GM10847 (cell line): Measurements from ENCODE around the gene NANS.

Experiments used
- POLR2A ChIP-seq: IDR thresholded peaks from 2 replicates; pipeline ENCODE4 v1.6.1; 2011; ENCODE audit not compliant: insufficient read length; ENCODE audit errors: extremely low read depth

NANS gene

DNA sequence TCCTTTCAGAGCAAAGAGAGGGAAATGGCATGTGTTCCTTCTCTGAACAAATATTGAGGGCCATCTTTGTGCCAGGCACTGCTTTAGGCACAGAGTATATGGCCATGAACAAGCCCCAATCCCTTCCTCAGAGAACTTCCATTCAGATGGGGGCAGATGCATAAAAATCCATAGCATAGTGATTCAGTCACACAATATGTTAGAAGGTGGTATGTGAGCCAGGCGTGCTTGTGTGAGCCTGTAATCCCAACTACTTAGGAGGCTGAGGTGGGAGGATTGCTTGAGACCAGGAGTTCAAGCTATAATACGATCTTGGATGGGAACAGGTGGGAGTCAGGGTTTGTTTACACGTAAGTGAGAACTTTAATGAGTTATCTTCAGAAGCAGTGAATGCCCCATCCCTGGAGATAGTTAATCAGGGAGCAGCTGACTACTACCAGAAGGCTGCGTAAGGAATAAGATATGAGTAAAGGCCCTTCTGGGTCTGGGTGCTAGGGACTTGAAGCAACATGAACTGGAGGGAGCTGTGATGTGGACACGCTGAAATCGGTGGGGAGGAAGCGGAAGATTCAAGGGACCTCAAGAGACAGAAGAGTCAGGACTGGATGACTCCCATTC lies 27.1 kb downstream of the NANS start:
- no peak for TF ChIP-seq POLR2A

DNA sequence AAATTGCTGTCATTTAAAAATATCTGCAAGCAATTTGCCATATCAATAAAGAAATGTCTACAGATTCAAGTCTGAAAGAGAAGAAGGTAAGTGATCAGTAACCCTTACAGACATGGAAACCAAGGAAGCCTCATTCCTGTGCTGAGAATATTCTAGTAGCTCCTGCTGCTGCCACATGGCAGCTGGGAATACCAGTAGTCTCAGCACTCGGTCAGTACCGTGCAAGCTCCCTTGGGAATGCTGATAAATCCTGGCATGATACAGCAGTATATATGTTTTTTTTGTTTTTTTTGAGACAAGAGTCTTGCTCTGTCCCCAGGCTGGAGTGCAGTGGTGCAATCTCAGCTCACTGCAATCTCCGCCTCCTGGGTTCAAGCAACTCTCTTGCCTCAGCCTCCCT lies 27.9 kb downstream of the NANS start:
- TF ChIP-seq POLR2A = no peak

DNA sequence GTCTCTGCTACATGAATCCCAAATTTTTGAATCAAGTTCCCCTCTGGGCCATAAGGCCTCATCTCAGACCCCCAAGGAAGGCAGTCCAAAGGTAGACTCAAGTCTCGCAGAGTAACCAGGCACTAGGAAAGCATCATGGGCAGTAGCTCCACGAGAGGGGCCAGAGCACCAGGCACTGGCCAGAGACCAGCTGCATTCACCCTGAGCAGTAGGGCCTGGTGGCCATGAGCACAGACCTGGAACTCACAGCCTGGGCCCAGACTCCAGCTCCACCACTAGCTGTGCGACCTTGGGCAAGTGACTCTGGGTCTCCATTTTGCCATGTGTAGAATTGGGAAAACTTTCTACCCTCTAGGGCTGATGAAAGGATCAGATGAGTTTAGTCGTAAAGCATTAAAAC lies 28.5 kb downstream of the NANS start:
- TF ChIP-seq POLR2A = no peak

DNA sequence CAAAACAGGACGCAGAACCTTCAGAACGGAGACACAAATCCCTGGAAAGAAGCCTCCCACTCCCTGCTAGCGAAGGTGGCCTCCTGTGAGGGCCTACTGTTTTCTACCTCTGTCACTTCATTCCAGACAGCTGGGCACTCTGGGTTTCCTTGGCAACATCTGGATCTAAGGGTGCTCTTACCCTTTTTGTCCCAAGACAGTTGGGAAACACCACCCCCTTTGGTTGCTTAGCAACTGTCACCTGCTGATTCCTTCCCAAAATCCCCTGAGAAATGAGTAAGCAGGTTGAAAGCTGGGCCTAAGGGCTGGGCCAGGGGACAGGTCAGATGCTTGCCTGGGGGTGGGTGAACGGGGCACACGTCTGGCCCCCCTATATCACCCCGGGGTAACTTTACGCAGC lies 29.4 kb downstream of the NANS start:
- no peak for TF ChIP-seq POLR2A

DNA sequence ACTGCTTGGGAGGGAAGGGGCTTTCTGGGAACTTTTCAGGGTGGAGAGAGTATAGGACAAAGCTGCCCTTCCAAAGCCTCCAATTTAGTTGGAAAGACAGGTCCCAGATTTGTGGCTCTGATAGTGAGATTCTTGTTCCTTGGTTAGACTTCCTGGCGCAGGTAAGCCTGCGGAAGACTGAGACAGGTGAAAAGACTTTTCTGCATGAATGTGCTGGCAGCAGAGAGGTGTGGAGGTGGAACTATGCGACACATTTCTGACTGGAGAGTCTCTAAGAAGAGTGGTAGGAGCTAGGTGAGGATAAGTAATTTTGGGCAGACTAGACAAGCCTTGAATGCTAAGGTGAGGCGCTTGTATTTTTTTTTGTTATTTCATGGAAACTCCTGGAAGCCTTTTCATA lies 29.9 kb downstream of the NANS start:
- TF ChIP-seq POLR2A = no peak

DNA sequence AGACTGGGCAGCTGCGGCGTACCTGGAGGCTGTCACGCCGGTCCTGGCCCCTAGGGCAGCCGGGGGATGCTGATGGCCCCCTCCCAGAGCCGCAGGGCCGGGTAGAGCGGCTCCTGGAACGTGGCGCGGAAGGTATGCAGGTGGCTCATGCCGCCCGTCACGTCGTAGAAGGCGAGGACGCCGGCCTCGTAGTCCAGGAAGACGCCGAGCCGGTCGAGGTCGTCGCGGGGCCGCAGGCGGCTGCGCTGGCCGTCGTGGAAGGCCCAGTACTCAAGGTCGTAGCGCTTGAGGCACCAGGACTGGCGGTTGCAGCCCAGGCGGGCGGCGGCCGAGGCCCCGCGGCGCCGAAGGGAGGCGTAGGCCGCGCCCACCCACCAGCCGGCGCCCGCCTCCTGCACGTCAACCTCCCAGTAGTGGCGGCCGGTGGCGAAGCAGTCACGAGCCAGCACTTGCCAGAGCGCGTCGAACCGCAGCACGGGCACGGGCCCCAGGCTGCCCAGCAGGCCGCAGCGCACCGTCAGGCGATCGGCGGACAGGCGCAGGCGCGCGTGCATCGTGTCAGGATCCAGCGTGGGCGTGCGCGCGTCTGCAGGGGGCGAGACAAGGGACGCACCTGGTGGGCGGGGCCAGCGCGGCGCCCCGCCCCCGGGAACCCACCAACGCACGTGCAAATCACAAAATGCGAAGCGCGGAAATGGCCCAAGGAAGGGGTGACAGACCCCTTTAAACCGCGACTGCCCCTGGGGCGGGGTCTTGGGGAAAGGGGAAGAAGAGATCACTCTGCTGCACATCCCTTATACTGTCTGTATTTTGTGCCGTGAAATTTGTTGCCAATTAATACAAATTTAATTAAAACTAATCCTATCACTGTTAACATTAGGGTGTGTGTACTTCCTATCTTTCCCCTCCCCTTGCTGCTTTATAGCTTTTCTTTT lies 31.2 kb downstream of the NANS start:
- no peak for TF ChIP-seq POLR2A

DNA sequence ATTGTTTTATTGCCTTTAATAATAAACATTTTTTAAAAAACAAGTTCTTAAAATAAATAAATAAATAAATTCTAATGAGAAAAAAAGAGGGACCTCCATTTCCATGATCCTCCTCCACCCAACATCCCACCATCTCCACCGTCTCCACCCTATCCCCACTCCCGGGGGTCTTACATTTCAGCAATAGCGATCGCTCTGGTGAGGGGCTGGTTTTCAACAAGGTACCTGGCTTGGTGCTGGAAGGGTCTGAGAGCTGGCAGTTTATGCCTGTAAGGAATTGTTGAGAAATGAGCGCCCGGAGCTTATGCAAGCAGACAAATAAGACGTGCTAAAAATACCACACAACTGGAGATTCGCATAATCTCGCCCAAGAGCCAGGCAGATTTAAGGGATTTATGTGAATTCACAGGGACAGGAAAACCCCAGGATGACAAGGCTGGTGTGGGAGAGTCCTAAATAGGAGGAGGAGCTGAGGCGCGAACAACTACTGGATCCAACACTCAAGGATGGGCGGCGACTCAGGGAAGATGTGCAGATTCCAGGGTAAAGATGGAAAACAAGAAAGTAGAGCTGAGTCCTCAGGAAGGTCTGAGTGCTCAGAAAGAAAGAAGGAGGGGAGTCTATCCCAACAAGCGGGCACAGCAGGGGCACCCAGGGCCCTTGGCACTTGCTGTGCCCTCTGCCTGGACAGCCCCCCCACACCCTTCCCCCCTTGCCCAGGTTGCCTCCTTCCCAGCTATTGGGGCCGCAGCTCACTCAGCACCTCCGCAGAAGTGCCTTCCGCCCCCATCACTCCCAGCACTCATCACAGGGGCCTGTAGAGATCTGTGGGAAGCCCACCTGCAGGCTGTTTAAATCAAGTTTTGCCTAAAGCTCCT lies 35.4 kb downstream of the NANS start:
- TF ChIP-seq POLR2A = no peak

DNA sequence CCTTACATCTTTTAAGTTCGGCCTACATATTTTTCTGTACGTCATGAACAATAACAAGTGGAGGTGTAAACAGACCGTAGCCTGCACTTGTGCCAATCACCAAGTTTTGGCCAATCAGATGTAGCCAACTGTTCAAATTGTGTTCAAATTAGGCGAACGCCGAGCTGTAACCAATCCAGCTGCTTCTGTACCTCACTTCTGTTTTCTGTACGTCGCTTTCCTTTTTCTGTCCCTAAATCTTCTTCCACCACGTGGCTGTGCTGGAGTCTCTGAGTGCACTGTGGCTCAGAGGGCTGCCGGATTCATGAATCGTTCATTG lies 36.0 kb downstream of the NANS start:
- no peak for TF ChIP-seq POLR2A

DNA sequence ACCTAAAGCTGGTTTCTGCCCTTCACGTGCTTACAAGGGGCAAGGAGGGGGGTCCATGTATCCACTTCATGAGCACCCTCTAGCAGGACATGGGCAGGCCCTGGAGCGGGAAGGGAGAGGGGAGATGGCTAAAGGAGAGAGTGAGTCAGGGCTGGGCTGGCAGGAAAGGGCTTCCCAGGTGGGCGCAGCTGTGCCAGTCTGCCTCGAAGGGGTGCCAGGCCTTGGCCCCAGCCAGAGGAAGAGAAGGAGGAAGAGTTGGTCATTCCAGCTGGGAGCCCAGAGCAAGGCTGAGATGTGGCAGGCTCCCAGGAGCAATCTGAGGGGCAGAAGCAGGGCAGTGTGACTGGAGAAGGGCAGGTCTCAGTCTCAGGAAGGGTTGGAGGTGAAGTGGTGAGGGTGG lies 37.8 kb downstream of the NANS start:
- TF ChIP-seq POLR2A = no peak

DNA sequence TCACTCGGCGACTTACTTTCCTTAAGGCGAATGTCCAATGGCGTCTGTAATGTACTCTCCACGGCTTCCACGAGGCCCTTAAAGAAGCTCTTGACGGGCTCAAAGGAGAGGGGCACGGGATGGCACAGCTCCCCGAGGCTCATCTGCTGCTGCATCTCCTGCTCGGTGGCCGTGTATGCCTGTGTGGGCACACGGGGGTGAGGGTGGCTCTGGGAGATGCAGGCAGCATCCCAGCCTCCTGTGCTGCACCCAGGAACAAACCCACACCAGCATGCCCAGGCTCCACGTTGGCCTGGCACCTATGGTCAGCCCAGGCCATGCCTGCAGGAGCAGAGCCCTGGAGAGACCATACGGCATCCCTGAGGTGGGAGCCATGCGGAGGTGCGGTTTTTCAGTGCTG lies 38.3 kb downstream of the NANS start:
- no peak for TF ChIP-seq POLR2A

DNA sequence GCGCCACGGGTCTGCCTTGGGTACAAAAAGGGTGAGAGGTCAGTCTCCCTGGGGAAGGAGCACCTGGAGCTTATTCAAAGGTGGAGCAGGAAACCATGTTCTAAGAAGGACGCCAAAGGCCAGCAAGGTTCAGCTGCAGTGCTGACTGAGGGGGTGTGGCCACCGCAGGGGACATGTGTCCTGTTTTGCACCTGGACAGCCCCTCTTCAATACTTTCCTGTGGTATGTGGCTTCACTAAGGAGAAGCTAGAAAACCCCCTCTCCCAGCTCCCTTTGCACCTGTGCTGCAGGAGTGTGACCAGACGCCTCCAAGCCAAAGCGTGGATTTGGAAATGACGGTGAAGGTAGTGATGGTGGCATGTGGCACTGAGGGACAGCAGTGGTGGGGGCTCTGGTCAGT lies 38.9 kb downstream of the NANS start:
- TF ChIP-seq POLR2A = no peak

DNA sequence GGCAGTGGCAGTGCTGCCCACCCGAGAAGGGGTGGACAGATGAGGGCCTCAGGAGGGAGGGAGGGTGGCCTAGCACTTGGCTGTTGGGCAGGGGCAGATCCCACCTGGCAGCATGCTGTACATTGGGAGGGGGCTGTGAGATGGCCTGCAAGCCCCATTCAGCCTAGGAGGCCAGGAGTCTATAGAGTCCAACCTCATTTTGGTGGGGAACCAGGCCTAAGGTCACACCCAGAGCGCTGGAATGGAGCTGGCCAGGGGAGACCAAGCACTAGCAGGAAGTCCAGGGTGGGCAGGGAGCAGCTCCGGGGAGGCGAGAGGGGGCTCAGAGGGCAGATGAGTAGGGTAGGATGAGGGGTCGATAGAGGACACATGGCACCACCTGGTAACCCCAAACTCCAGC lies 39.6 kb downstream of the NANS start:
- TF ChIP-seq POLR2A = no peak

DNA sequence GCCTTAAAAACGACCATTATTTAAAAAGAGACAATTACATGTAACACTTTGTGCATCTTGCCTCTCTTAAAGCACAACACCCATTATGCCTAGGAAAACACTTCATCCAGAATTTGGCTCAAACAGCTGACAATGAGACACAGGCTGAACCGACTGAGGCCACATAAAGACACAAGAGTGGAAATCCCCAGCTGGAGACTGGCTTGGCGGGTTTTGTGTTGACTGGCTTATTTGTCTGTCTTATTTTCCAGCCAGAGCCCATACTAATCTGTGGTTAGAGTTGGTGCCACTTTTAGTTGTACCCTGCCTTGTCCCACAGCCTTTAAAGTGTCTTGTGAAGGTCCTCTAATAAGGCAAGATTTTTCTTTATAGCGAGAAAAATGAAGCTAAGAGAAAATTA lies 41.3 kb downstream of the NANS start:
- no peak for TF ChIP-seq POLR2A

DNA sequence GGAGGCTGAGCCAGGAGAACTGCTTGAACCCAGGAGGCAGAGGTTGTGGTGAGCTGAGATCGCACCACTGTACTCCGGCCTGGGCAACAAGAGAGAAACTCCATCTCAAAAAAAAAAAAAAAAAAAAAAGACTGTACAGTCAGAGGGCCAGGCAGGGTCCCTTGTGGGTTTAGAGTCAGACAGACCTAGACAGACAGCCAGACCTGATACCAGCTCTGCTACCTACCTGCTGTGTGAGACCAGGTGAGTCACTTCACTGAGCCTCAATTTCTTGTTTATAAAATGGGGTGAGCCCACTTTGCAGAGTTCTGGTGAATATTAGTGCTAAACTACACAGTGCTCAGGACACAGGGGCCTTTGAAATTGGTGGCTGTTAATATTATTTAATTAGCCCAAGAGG lies 42.8 kb downstream of the NANS start:
- TF ChIP-seq POLR2A = no peak

DNA sequence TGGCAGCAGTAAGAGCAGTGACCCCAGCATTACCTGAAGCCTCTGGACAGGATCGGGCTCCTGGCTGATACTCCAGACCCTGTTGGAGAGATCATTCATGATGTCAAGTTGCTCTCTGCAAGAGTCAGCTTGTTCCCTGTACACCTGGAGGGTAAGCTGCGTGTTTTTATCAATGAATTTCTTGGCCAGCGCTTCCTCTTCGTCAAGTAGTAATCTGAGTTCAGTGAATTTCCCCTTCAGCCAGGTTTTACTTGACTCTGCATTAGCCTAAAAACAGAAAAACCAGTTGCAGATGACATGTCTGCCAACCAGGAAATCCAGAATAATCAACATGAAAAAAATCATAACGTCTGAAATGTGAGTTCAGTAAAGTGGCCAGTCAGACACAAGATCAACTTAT lies 43.4 kb downstream of the NANS start:
- no peak for TF ChIP-seq POLR2A

DNA sequence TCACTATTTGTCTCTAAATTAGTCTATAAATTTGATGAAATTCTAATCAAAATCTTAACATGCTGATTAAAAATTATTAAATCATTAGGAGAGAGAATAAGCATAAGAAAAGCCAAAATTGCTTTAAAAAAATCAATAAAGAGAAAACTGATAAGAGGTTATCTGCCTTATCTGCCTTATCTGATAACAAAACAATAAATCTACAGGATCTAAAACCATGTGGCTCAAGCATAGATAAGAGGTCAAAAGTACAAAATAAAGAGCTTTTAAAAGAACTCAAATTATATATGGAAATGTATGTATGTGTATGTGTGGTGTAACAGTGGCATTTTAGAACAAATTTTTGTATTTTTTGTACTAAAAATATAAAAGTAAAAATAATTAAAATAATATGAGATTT lies 43.9 kb downstream of the NANS start:
- TF ChIP-seq POLR2A = no peak
